Measurements from ENCODE around the gene TMEM200A.

- TF ChIP-seq EZH2 (IDR thresholded peaks at IDR 0.05; ENCODE audit: low read depth): no peak
- TF ChIP-seq CTCF (conservative IDR thresholded peaks at IDR 0.05): no peak
Measured at GRCh38 chr6:130355572-130355971, 10.2 kb upstream of the TMEM200A start.
